Sigmoid colon (tissue), 4 donors: ENCODE measurements around the gene TAGLN2.

Experiments used
- CTCF ChIP-seq, 4 experiments: fragments of 450-650 bp in 3 of 4; fragments of 200-600 bp in 1 of 4; IDR thresholded peaks; one replicate each; pipeline ENCODE4 v1.5.1; 2016 to 2019; ENCODE audit warnings: antibody characterized with exemption in 4 of 4, mild to moderate bottlenecking in 3 of 4, moderate library complexity in 2 of 4
- EP300 ChIP-seq, 4 donors: sonication (generic); formaldehyde crosslinking; IDR thresholded peaks; one replicate each; pipeline ENCODE4 v1.6.1; 2017; ENCODE audit warnings: antibody characterized with exemption in 4 of 4
- POLR2A ChIP-seq, 2 donors: fragments of 450-650 bp; IDR thresholded peaks; one replicate each; pipeline ENCODE4 v1.6.1; 2016; ENCODE audit warnings: antibody characterized with exemption in 2 of 2, mild to moderate bottlenecking in 2 of 2, moderate library complexity in 2 of 2
- POLR2AphosphoS5 ChIP-seq, 4 donors: sonication (generic); formaldehyde crosslinking; IDR thresholded peaks; one replicate each; pipeline ENCODE4 v1.6.1; 2017; ENCODE audit warnings: antibody characterized with exemption in 4 of 4

GRCh38 chr1:159957824-159958268 is 32.5 kb upstream of the TAGLN2 start:
- no peak for TF ChIP-seq CTCF (IDR thresholded peaks at IDR 0.05)
- no peak for TF ChIP-seq POLR2A (IDR thresholded peaks at IDR 0.05)
- TF ChIP-seq POLR2AphosphoS5 (IDR thresholded peaks at IDR 0.05) = no peak
- TF ChIP-seq EP300 (IDR thresholded peaks at IDR 0.05) = no peak
